Activated CD4-positive, alpha-beta T cell treated with anti-CD3 and anti-CD28 coated beads, Interleukin-2, amount 50 U/mL, for 1 hour (primary cell): ENCODE data around the gene TWIST2.

Experiments
- DNase-seq: peaks from one replicate; pipeline ENCODE4 v3.0.0-alpha.2; 2020

Gene TWIST2

DNA sequence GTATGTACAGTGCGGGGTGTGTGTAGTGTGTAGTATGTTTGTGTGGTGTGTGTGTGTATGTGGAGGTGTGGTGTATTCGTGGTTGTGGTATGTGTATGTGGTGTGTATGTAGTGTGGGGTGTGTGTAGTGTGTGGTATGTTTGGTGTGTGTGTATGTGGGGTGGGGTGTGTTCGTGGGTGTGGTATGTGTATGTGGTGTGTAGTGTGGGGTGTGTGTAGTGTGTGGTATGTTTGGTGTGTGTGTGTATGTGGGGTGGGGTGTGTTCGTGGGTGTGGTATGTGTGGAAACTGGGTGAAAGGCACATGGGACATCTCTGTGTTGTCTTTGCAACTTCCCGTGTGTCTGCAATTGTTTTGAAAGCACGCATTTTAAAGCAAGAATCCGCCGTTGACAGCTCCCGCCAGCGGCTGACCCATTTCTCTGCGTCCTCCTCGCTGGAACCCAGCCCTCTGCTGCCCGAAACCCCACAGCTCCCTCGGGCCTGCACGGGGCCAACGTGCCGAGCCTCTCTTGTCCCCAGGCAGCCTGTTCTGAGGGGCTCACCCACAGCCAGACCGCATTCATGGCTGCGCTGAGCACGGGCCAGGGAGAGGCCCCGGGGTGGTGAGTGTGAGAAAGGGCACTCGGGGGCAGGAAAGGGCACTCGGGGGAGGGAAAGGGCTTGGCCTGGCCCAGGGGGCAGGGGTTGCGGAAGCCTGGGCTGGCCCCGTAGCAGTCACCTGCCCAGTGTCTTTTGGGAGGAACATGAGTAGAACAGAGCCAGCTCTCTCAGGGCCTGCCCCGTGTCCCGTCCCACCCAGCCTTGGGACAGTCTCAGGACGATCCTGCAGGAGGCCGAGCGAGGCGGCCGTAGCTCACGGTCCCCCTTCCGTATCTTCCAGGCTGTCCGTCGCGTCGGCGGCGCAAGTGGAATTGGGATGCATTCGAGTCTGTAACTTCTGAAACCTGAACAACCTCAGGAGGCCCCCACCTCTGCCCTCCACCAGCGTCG lies 61.4 kb downstream of the TWIST2 start:
- no peak for DNase-seq

GRCh38 chr2:238910751-238911351 lies 63.0 kb downstream of the TWIST2 start:
- no peak for DNase-seq

GRCh38 chr2:238911376-238912227 lies 63.7 kb downstream of the TWIST2 start:
- no peak for DNase-seq

- DNase-seq: no peak
Observed at GRCh38 chr2:238912228-238912915, 64.5 kb downstream of the TWIST2 start.

GRCh38 chr2:238912916-238913875 lies 65.3 kb downstream of the TWIST2 start:
- DNase-seq: no peak

DNA sequence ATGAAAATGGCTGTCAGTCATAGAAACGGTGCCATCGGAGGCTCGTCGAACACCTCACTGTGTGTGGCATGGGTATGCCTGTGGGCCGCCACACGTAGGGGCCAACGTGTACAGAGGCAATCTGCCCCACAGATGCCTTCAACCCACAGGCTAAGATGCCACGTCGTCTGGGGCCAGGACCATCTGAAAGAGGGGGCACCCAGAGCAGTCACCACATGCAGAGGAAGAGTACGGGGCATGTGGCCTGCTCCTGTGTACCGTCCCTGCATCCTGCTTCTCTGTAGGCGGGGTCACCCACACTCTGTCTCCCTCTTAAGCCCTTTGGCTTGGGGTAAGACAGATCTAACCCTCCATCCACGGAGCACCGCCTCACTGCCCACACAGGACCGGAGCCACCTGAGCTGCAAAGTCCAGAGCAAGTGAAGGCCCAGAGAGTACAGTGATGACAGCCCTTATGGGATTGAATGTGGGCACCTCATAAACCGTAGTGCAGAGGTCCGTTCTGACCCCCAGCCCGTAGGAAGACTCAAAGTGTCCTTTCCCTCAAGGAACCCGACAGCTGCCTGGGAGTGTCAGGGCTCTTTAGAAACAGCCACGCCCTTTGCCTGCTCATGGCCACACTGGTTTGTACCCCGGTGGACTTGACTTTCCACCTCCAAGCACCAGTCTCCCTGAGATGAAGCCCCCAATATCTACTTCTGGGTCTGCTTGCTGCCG lies 66.2 kb downstream of the TWIST2 start:
- no peak for DNase-seq

GRCh38 chr2:238914648-238915015 lies 66.7 kb downstream of the TWIST2 start:
- no peak for DNase-seq

GRCh38 chr2:238915196-238915595 lies 67.3 kb downstream of the TWIST2 start:
- no peak for DNase-seq

DNA sequence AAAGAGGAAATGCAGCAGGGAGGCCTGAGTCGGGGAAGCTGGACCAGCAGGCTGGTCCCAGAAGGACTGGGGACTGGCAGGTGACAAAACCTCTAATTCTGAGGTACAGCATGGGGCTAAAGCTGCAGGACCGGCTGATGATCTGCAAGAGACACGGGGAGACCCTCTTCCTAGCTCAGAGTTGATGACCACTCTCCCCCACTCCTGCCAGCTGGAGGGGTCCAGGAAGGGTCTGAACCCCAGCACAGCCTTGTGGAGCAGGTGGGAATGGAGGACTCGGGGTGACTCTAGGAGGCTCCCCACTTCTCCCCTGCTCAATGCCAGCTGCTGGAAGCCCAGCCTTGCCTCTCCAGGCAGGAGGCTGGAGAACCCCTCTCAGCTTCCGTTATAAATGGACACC lies 67.7 kb downstream of the TWIST2 start:
- DNase-seq: no peak

- DNase-seq: no peak
Observed at GRCh38 chr2:238916176-238916874, 68.4 kb downstream of the TWIST2 start.

- DNase-seq: no peak
Observed at GRCh38 chr2:238916875-238917590, 69.1 kb downstream of the TWIST2 start.

- no peak for DNase-seq
Observed at GRCh38 chr2:238919307-238919706, 71.4 kb downstream of the TWIST2 start.

DNA sequence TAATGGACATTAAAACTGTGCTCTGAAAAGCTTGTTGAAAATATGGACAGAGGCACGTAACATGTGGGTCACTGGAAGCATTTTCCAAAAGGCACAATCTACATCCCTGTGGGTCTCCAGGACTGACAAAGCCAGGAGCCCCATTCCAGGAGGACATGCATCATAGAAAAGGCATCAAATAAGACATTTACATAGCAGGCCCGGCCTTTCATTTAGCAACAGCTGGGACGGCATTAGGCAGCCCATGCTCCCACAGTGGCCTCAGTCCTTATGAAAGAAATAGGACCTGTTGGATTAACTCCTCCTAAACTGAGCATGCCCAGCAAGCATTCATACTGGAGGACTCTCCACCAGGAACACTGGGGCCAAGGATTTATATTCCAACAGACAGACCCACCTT lies 72.2 kb downstream of the TWIST2 start:
- DNase-seq: no peak

DNA sequence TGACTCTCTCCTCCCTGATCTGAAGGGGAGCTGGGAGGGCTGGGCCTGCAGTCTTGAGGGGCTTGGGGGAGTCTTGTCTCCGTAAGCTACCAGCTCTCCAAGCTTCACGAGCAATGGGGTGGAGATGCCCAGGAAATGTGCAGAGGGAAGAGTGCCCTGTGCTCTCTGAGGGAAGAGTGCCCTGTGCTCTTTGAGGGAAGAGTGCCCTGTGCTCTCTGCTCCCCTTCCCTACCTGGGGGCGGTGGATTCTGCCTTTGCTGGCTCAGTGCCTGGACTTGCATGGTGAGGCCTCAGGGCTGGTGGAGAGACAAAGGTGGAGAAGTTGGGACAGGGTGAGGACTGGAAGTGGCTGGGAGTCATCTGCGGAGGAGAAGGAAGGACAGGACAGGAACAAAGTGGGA lies 72.7 kb downstream of the TWIST2 start:
- DNase-seq: no peak

- DNase-seq: no peak
Observed at GRCh38 chr2:238921259-238921658, 73.4 kb downstream of the TWIST2 start.

- DNase-seq: no peak
Observed at GRCh38 chr2:238921681-238922319, 73.9 kb downstream of the TWIST2 start.

GRCh38 chr2:238922435-238922834 lies 74.5 kb downstream of the TWIST2 start:
- no peak for DNase-seq

DNA sequence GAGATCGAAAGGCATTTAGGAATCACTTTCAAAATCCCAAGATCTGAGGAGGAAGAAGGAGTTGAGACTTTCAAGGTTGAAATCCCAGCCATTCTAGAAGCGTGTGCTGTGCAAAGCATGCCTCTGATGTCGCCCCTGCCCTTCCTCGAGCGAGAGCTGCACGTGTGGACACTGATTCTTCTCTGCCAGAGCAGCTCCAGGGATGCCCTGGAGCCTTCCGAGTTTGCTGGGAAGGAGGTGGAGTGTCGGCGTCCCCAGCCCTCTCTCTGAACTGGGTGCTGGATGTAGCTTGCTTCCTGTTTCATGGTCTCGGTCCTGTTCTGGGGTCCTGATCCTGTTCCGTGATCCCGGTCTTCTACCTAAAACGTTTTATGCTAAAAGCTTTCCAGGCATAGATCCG lies 76.1 kb downstream of the TWIST2 start:
- no peak for DNase-seq

DNA sequence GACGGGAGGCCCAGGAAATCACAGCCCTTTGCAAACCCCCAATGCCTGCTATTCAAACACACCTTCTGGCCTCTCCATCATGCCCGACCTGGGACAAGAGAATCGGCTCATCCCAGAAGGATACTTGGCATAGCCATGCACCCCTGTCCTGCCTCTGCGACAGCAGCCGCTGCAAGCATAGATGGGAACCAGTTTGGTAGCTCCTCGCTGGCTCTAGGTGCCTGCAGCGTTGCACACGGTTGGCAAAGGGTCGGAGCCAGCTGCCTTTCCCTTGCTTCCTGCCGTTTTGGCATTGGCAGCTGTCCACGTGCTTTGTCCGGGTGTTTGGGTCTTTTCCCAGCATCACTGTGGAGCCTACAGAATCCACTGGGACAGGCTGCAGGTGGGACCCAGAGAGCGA lies 76.9 kb downstream of the TWIST2 start:
- DNase-seq: no peak
